CD4-positive, alpha-beta T cell (primary cell): ENCODE measurements around the gene PRRG2. TPM values are rescaled to one million over a fixed set of nuclear protein-coding genes. Genes with fewer than 3 reads are reported as not detected.

ENCODE experiments used
- ATAC-seq: fragments of 200-7000 bp; cut with Tn5 transposase; one replicate; pipeline ENCODE4 v1.10.0; 2022; ENCODE audit warnings: mild to moderate bottlenecking; ENCODE audit not compliant: poor library complexity
- CTCF ChIA-PET: fragments of 350-600 bp; sonication (Branson Sonifier 250); formaldehyde crosslinking; loops from one replicate; lab custom pipeline; 2021; ENCODE audit warnings: antibody characterized with exemption, inconsistent platforms; lab: Charles Lee
- POLR2A ChIA-PET: fragments of 350-600 bp; sonication (Branson Sonifier 250); formaldehyde crosslinking; loops from one replicate; lab custom pipeline; 2021; ENCODE audit warnings: antibody characterized with exemption, inconsistent platforms; lab: Charles Lee
- DNase-seq, 14 experiments: peaks; one replicate each; pipeline ENCODE4 v3.0.0-alpha.2; 2013 to 2020; ENCODE audit warnings: mixed read lengths in 2 of 14
- H3K27ac ChIP-seq, 2 donors: one replicate each; pipeline versions ENCODE4 v1.5.1 to v1.7.0; 2013; ENCODE audit warnings: low read length in 2 of 2, low read depth in 1 of 2, mild to moderate bottlenecking in 1 of 2
- H3K27me3 ChIP-seq, 2 experiments: 1 replicate in 1 of 2; 2 replicates in 1 of 2; pipeline versions ENCODE4 v1.6.1 to v1.7.0; 2013; ENCODE audit warnings: low read length in 2 of 2, control low read depth in 1 of 2, mild to moderate bottlenecking in 1 of 2, moderate library complexity in 1 of 2; ENCODE audit not compliant: insufficient read depth in 2 of 2, control insufficient read depth in 1 of 2
- H3K36me3 ChIP-seq: one replicate; pipeline ENCODE4 v1.6.1; 2013; ENCODE audit warnings: low read length, control low read depth; ENCODE audit not compliant: insufficient read depth
- H3K4me1 ChIP-seq: one replicate; pipeline ENCODE4 v1.6.1; 2013; ENCODE audit warnings: low read length, control low read depth; ENCODE audit not compliant: insufficient read depth
- H3K4me3 ChIP-seq: one replicate; pipeline ENCODE4 v1.5.1; 2013; ENCODE audit warnings: mild to moderate bottlenecking, low read length, moderate library complexity
- H3K9me3 ChIP-seq, 2 experiments: 1 replicate in 1 of 2; 2 replicates in 1 of 2; pipeline versions ENCODE4 v1.6.1 to v1.7.0; 2013; ENCODE audit warnings: low read length in 2 of 2, mild to moderate bottlenecking in 2 of 2, control low read depth in 1 of 2, moderate library complexity in 1 of 2; ENCODE audit not compliant: control insufficient read depth in 1 of 2, insufficient read depth in 1 of 2
- H3K27ac Mint-ChIP-seq: one replicate; pipeline ENCODE4 v1.8.0; 2020; ENCODE audit warnings: mixed read lengths
- H3K27me3 Mint-ChIP-seq: one replicate; pipeline ENCODE4 v1.8.0; 2021; ENCODE audit warnings: mixed read lengths
- H3K36me3 Mint-ChIP-seq: one replicate; pipeline ENCODE4 v1.8.0; 2021; ENCODE audit warnings: low read depth, mixed read lengths
- H3K4me1 Mint-ChIP-seq: one replicate; pipeline ENCODE4 v1.8.0; 2021; ENCODE audit warnings: low read depth, mixed read lengths
- H3K4me3 Mint-ChIP-seq: one replicate; pipeline ENCODE4 v1.8.0; 2020; ENCODE audit warnings: mild to moderate bottlenecking, mixed read lengths
- H3K9me3 Mint-ChIP-seq: one replicate; pipeline ENCODE4 v1.8.0; 2020; ENCODE audit warnings: mixed read lengths
- CTCF ChIP-seq: fragments of 200-600 bp; IDR thresholded peaks from one replicate; pipeline ENCODE4 v1.8.0; 2022; ENCODE audit warnings: antibody characterized with exemption, mild to moderate bottlenecking
- intact Hi-C, 2 experiments: fragments of 100-400 bp; cut with DNase I in 1 of 2; cut with micrococcal nuclease in 1 of 2; formaldehyde crosslinking; loops; one replicate each; pipeline versions ENCODE4 v1.15.1 to v1.9.0; 2023 to 2025; cut with DNase I, micrococcal nuclease
- total RNA-seq, 174 experiments: library from RNA in 2 of 174; stranded (reverse) in 2 of 174; gene quantifications; one replicate each; pipeline ENCODE4 v1.2.3 and lab custom pipeline; 2021 to 2026

PRRG2 gene
- total RNA-seq, 2 experiments from 2014 or later, result 0.49 to 0.78 TPM

- Histone ChIP-seq H3K4me3 (no peak overlapping the region), H3K9me3 (no peaks in the 10 kb centered on the region), H3K4me1 (peaks cover 99% of the 10 kb centered on the region), H3K36me3 (peaks cover 3% of the 10 kb centered on the region), H3K27ac (peak overlapping the region; percentile 73 to 77), H3K27me3 (no peaks in the 10 kb centered on the region)
- ChIA-PET CTCF (interaction anchor here (1.2 to 3.3 kb wide), 3 partner anchors 15 to 58 kb away, joined by 3 to 14 read pairs (median 9); no protein-coding TSS in a partner anchor), POLR2A (interaction anchor here (0.9 to 6.5 kb wide), 4 partner anchors 9 to 111 kb away, joined by 5 to 105 read pairs (median 10); partner anchors contain the start of gene ALDH16A1)
- Mint-ChIP-seq H3K4me3 (peak overlapping the region; percentile 86), H3K27ac (peak overlapping the region; percentile 89), H3K36me3 (peaks cover 22% of the 10 kb centered on the region), H3K27me3 (no peaks in the 10 kb centered on the region), H3K9me3 (no peaks in the 10 kb centered on the region), H3K4me1 (peaks cover 81% of the 10 kb centered on the region)
- intact Hi-C loops, result no loop called here
- ATAC-seq (peak; percentile 38), DNase-seq (peak in 5 of 14 experiments; percentile 40 to 70 (median 53))
- TF ChIP-seq CTCF, result no peak
Measured at GRCh38 chr19:49564616-49565045, 16.5 kb upstream of the PRRG2 start.

DNA sequence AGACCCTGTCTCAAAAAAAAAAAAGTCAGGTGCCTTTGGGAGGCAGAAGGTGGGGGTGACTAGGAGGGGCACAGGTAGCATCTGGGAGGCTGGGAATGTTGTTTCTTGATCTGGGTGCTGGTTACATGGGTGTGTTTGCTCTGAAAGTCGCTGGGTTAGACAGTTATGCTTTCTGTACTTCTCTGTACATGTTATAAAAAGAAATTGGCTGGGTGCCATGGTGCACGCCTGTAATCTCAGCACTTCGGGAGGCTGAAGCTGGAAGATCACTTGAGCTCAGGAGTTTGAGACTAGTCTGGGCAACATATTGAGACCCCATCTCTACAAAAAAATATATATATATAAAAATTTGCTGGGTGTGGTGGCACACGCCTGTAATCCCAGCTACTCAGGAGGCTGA lies 15.9 kb upstream of the PRRG2 start:
- ATAC-seq (no peak), DNase-seq (peak in 4 of 14 experiments; percentile 36 to 72 (median 66))
- Histone ChIP-seq H3K27ac (peak overlapping the region; percentile 73 to 77), H3K4me3 (no peak overlapping the region), H3K36me3 (no peaks in the 10 kb centered on the region), H3K4me1 (peaks cover 99% of the 10 kb centered on the region), H3K9me3 (no peaks in the 10 kb centered on the region), H3K27me3 (no peaks in the 10 kb centered on the region)
- intact Hi-C loops, result no loop called here
- H3K27ac Mint-ChIP-seq, result peak overlapping the region; percentile 89
- no peaks in the 10 kb centered on the region for H3K27me3 Mint-ChIP-seq
- TF ChIP-seq CTCF, result no peak
- H3K9me3 Mint-ChIP-seq, result no peaks in the 10 kb centered on the region
- ChIA-PET CTCF (interaction anchor here (1.2 to 3.3 kb wide), 4 partner anchors 14 to 95 kb away, joined by 3 to 14 read pairs (median 8); no protein-coding TSS in a partner anchor), POLR2A (interaction anchor here (0.9 to 6.5 kb wide), 6 partner anchors 10 to 112 kb away, joined by 3 to 105 read pairs (median 6); partner anchors contain the start of genes ALDH16A1, NOSIP and RPL13A)
- H3K36me3 Mint-ChIP-seq, result peaks cover 20% of the 10 kb centered on the region
- peak overlapping the region; percentile 86 for H3K4me3 Mint-ChIP-seq
- peaks cover 81% of the 10 kb centered on the region for H3K4me1 Mint-ChIP-seq

DNA sequence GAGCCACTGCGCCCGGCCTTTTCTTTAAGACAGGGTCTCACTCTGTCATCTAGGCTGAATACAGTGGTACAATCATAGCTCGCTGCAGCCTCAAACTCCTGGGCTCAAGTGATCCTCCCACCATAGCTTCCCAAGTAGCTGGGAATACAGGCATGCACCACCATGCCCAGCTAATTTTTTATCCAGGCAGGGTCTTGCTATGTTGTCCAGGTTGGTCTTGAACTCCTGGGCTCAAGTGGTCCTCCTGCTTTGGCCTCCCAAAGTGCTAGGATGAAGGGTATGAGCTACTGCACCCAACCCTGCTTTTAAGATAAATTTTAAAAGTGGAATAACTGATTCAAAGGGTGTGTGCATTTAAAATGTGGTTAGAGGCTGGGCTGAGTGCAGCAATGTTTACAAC lies 14.8 kb upstream of the PRRG2 start:
- ChIA-PET POLR2A (interaction anchor here (0.7 to 6.5 kb wide), 5 partner anchors 11 to 110 kb away, joined by 3 to 105 read pairs (median 6); partner anchors contain the start of genes PRMT1 and RPL13A), CTCF (interaction anchor here (1.7 to 3.3 kb wide), 3 partner anchors 20 to 96 kb away, joined by 4 to 14 read pairs (median 7); no protein-coding TSS in a partner anchor)
- Histone ChIP-seq H3K4me1 (peaks cover 99% of the 10 kb centered on the region), H3K27ac (peak overlapping the region; percentile 18 to 73), H3K4me3 (no peak overlapping the region), H3K36me3 (no peaks in the 10 kb centered on the region), H3K27me3 (no peaks in the 10 kb centered on the region), H3K9me3 (no peaks in the 10 kb centered on the region)
- intact Hi-C loops, result no loop called here
- no peaks in the 10 kb centered on the region for H3K9me3 Mint-ChIP-seq
- H3K36me3 Mint-ChIP-seq, result peaks cover 15% of the 10 kb centered on the region
- DNase-seq (no peak), ATAC-seq (no peak)
- peak overlapping the region; percentile 89 for H3K27ac Mint-ChIP-seq
- H3K4me1 Mint-ChIP-seq, result peaks cover 80% of the 10 kb centered on the region
- no peaks in the 10 kb centered on the region for H3K27me3 Mint-ChIP-seq
- TF ChIP-seq CTCF, result no peak
- H3K4me3 Mint-ChIP-seq, result no peak overlapping the region
